GM21423 (cell line): ENCODE results near the gene RGS8.
A peak's percentile ranks its signal among the peaks of the same experiment; 100 is the strongest.

Experiments used
- ATAC-seq: cut with Tn5 transposase; IDR thresholded peaks from one replicate; pipeline ENCODE4 v1.9.1; 2021; ENCODE audit warnings: mild to moderate bottlenecking, moderate library complexity; ENCODE audit not compliant: unreplicated experiment

The RGS8 gene

DNA sequence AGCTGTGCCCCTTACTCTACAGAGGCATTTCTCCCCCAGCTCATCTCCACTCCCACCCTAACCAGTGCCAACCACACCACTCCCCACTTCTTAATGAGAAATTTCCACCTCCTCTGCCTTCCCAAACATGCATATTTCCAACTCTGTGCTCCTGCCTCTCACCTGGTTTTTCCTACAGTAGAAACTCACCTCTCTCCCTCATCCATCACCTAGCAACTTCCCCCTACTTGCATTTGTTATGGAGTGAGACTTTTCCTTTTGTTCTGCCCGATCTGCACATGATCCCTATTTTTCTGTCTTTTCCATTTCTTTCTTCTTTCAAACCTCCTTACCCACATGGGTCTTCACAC is 11.9 kb downstream of the RGS8 start:
- ATAC-seq: no peak

DNA sequence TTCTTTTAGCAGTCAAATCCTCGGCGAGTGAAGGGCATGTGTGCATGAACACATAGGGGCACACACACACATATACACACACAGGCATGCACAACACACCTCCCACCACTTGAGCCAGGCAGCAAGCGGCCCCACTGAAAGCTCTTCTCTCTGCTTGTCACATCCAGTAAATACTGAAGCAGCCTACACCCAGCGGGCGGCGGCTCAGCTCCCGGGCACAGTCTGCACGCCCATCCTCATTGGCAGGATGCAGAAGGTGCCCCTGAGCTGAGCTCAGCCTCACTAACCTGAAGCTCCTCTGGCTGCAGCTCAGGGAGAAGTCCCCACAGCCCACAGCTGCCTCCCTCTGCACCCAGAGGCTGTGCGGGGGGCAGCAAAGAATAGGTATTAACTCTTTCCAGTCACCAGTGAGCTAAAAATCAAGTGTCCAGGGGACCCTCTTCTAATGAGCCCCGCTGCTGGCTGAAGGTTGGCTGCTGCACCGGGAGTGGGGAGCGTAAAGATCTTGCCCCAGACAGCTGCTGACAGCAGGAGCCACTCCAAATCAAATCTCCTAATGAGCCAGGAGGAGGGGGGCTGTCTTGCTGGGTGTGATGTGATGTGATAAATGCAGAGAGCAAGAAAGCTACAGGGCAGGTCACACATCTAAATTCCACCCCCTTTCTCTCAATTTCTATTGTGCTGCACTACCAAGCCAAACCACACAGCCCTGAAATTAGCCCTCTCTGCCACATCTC is 12.5 kb downstream of the RGS8 start:
- ATAC-seq: no peak

DNA sequence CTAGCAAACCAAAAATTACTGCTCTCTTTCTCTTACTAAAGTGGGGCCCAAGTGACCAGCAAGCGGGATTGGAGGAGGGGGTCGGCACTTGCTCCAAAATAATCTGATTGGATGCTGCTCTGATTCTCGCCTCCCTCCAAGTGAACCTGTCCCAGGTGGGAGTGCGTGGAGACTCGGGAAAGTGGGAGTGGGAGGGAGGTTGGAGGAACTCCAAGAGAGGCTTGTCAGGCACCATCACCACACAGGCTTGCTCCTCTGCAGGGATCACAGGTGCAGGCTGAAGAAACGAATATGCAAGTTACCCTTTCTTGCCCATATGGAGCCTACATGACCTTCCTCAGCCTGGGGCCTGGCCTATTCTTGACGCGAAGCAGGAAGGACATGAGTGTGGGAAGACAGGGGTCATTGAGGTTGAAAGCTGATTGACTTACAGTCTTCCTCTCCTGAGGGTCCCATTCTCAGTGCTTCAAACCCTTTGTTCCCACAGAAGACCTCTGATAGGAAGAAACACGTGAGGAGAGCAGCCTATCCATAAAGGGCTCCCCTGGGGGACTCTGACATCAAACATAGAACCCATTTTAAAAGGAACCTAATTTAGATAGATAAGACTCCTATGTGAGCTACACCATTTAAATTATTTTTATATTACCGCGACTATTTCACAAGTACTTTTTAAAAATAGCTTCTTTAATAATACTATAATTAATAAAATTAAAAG is 14.2 kb downstream of the RGS8 start:
- no peak for ATAC-seq

DNA sequence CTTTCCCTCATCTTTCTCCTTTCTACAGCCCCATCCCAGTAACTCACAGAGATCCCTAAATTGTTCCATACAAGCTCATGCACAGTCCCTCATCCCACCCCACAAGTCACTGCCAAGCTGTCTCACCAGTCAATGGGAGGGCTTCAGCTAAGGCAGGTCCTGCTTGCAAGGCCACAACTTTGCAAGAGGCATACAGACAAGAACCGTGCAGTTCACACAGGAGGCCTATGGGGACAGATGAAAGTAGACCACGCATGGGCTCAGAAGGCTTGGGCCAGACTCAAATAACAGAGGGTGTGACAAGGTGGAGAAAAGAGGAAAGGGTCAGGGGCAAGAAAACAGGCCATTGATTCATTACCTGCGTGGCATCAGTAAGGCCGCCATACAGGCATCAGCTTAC is 15.1 kb downstream of the RGS8 start:
- no peak for ATAC-seq

DNA sequence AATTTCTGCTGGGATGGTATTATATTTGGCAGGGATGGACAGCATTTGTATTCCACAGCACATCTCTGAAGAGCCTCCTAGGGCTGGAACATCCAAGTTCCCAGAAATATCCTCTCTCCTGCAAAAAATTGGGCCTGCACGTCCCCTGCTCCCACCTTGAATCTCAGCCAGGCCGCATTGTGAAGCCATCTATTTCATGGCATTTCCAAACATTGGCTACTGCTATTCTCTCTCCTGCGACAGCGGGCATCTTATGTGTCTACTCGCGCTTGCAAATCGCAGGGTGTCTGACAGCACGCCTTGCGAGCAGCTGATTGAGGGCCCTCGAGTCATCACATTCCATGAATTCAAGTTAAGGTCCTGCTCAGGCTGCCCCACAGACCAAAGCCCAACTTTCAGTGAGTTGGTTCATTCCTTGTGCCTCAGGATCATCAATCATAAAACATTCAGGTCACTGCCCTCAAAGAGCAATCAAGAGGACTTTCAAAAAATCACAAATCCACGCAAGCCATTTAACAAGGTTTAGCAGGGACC is 15.8 kb downstream of the RGS8 start:
- no peak for ATAC-seq

DNA sequence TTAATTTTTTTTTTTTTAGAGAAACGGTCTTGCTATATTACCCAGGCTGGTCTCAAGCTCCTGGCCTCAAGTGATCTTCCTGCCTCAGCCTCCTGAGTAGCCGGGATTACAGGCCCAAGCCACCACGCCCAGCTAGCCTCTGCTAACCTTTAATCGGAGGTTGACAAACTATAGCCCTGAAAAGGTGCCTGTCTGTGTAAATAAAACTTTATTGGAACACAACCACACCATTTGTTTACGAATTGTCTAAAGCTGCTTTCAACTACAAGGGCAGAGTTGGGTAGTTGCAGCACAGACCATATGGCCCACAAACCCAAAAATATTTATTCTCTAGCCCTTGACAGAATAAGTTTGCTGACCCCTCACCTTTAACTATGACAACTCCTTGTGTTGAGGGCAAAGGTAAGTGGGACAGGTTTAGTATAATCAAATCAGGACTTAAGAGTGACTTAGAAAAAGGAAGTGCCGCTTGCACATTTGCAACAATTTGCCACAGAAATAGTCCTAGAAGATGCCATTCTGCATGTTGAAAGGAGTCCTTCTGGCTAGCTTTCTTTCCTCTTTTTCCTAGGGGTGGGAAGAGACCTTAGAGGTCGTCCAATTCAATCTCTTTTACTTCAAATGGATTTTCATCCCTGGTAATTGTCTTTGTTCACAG is 16.4 kb downstream of the RGS8 start:
- ATAC-seq: no peak

DNA sequence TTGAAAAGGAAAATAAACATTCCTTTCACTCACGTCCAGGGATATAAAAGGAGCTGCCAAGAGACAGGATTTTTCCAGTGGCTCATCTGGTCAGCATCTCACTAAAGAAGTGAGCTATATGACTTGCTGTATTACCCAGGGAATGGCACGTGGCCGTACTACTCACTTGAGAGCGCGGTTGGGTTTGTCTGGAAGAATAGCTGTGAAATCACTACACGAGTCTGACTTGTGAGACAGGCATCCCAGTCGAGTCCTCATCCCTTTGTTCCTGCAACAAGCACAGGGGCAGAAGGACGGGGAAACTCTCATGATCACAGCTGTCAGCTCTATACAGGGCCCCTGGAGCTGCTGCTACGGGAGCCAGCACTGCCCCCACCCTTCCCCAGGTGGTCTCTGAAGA is 17.7 kb downstream of the RGS8 start:
- ATAC-seq: no peak

DNA sequence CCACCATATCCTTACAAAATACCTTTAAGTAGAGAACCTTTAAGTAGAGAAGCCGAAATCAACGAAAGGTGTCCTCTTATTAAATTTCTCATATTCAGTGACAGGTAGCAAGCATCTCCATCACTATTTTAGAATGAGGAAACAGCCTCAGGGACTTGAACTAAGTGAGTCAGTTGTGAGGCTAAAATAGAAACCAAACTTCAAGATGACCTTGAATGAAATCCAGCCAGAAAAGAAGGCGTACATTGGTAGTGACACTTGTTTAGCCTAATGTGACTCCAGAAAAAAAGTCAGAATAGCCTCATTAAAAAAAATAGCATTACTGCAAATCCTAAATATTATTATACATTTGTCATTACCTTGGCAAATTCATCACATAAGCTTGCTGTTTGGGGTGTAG is 20.1 kb downstream of the RGS8 start:
- ATAC-seq: no peak

DNA sequence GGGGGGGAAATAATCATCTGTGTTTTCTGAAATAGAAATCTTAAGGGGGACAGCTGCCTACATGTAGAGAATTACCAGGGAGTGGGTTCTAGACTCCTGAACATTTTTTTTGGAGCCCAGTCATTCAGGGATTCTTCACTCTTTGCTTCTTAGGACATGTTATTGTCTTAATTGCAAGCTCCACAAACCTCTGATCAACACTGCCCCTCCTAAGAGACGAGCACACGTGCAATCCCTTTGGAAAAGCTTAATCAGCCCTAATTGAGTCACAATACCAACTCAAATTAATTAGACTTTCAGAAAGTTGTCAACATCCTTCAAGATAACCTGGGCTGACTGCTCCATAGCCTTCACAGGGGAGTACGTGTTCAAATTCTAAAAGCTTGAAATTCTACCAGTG is 21.4 kb downstream of the RGS8 start:
- ATAC-seq: no peak

DNA sequence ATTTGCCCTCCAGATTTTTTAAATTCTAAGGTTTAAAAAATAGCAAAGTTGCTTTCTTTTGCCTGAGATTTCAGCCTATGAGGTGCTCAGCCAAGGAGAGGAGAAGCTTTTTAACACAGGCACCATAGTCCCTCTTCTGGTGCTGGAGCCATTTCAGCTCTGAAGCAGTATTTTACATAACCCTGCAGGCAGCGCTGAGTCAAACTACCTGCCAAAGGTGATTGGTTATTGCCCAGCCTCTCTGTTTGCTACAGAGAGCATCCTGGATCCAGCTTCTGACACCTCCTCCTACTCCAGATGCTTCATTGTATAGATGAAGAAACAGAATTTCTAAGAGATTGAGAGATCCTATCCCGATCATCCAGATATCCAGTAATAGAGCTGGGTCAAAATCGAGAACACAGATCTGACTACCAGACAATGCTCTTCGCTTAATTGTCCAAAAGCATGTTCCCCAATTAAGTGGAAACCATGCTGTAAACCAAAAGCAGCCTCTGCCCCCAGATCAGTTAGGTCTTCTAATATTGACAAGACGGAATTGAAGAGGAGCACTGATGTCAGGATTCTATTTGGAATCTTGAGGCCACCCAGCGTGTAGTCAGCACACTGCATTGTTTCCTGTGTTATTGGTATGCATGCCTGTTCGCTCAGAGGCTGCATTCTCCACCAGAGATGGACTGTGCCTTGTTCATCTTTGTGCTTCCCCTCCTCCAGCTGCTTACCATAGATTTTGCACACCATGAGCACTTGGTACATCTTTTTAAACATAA is 22.1 kb downstream of the RGS8 start:
- ATAC-seq: no peak

DNA sequence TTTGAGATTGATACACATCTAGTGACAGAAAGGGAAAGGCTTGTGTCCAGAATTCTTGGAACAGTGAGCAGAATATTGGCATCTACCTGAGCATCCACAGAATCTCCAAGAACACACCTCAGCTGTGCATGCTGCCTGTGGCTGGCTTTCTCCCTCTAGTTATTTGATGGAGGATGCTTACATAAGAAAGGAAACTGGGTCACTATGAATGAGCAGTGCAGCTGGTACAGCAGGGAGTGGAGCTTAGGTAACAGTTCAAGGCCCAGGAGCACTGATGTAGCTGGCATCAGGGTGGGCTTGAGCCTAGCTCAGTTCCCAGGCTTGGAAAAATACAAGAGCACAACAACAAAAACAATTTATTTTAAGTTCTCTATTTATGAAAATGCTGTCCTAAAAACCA is 26.3 kb downstream of the RGS8 start:
- no peak for ATAC-seq

DNA sequence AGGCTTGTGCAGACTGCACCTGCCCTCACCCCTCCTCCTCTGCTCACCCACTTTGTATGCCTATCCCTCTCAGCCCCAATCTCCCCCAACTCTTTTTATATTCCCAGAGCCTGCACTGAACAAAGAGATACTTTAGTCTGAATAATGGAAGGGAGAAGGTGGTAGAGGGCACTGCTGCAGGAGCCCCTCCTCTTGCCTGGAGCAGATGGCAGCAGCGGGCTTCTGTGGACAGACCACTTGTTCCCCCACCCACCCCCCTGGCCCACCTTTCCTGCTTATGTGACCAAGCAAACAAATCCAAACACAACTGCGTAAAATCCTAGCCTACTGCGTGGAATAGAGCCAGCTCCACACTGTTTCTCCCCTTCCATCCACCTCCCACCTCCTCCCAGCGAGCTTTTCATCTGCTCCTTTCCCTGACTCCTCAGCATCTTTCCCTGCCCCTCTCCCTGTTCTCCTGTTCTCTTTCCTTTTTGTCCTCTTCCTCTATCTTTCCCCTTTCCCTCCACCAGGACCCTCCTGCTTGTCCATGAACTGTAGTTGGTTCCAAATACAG is 27.5 kb downstream of the RGS8 start:
- ATAC-seq: no peak

DNA sequence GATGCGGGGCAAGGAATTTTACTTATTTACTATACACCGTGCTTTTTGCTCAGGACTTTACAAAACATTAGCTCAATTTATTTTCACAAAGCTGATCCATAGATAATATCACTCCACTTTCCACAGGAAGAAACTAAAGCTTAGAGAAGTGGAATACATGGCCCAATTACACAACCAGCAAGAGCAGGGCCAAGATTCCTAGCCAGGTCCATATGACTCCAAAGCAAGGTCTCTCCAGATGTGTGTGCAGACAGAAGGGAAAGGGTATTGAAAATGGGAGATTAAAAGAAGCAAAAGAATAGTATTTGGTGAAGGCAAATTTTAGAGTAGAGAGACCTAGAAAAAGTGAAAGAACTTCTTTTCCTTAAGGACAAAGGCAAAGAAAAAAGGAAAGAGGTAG is 30.4 kb downstream of the RGS8 start:
- no peak for ATAC-seq

DNA sequence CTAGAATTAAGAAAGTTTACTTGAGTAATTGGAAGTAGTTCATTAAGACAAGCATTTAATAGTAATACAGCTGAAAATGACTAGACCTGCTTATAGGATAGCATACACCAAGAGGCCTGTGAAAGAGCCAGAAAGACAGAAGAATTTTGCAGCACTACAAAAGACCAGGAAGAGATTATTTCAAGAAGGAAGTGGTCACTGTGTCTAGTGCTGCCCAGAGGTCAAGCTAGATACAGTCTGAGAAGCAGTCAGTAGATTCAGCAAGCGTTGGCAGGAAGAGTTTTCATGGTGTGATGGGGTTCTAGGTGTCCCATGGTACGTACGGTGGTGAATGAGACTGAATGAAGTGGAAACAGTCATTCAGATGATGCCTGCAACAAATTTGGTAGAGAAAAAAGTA is 31.5 kb downstream of the RGS8 start:
- ATAC-seq: no peak

DNA sequence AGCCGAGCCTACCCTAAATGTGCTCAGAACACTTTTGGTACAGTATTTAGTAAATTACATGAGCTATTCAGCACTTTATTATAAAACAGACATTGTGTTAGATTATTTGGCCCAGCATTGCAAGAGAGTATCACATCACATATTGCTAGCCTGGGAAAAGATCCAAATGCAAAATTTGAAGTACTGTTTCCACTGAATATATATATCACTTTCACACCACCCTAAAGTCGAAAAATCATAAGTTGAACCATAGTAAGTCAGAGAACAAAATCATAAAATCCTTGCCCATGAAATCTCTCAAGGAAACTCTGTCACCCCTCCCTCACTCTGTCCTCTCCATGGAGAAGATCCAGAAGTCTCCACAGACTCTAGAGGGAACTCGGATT is 33.1 kb downstream of the RGS8 start:
- ATAC-seq: no peak

DNA sequence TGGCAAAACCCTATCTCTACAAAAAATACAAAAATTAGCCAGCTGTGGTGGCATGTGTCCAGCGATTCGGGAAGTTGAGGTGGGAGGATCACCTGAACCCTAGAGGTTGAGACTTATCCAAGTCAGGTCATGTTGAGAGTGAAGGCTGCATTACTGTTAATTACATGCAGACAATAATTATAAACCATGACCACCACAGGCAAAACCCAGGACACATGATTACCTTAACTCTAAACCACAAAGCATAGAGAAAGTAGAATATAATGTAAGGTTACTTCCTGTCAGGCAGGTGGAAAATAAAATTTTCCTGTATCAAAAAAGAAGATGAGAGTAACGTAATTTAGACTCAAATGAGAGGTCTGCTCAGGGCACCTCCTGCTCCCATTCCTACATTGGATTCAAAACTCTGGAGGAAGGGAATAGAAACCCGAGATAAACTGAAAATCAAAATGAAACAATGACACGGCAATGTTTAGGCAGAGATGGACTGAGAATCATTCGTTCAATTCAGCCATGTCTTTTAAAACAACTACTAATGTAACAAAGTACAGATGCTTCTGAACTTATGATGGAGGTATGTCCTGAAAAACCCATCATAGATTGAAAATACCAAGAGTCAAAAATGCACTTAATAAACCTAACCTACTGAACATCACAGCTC is 33.6 kb downstream of the RGS8 start:
- ATAC-seq: peak; percentile 58

DNA sequence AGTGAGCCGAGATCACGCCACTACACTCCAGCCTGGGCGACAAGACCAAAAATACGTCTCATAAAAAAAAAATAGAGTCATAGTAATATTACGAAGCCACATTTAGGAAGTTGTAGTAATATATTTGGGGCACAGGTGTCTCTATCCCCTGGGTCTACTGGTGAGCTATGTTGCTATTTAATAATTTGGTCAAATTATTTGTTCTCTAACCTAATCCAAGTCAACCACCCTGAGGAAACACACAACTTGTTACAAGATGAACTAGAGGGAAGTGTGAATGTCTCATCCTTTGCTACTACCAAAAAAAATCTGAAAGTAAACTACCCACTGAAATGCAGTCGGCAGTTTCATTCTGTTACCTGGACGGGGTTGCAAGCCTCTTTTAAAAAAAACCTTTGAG is 35.3 kb downstream of the RGS8 start:
- ATAC-seq: no peak

DNA sequence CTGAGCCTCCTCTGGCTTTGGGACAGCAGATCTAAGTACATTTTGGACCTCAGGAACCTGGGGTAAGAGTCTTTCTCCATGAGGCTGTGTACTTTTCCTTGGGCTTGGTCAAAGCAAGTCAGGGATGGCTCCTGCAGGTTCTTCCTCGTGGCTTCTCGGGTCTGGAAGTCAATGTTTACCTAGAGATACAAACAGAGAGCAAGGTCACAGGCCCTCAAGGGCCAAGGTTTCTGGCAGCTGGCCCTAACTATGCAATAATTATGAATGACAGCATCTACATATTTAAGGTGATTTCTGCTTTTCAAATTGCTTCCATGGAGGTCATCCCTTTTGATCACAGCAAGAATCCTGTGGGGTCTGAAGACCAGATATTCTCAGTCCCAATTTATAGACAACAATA is 37.6 kb downstream of the RGS8 start:
- no peak for ATAC-seq

DNA sequence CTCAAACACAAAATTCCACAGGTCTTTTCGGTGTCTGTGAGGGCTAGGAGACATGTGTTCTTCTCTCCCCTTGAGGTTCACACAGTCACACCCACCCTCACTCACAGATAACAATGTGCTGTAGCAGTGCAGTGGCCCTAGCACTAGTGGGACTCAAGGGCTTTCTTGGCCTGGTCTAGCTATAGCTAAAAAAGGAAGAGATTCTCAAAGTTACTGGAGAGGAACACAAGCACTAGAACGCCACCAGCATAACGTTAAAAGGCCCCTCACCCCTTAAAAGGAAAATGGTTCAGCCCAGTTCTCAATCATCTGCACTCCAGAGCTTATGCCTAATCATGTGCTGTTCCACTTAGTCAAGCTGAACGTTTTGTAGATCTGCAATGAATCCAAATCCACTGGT is 39.5 kb downstream of the RGS8 start:
- no peak for ATAC-seq

DNA sequence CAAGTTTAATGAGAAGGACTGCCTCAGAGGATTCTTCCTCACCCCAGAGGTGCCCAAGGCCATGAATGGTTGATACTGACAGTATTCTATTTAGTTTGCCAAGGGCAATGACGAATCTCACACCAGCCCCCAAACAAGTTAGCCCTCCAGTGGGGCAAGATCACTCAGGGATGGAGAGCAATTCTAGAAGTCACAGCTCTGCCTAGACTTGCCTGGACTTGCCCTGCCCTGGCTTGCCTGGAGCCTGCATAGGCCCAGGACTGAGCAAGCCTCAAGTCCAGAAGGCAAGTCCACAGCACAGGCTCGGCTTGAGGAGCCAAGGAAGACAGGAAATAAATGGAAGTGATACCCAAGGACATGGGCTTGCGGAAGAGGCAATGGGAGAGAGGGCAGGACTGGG is 40.7 kb downstream of the RGS8 start:
- ATAC-seq: no peak

DNA sequence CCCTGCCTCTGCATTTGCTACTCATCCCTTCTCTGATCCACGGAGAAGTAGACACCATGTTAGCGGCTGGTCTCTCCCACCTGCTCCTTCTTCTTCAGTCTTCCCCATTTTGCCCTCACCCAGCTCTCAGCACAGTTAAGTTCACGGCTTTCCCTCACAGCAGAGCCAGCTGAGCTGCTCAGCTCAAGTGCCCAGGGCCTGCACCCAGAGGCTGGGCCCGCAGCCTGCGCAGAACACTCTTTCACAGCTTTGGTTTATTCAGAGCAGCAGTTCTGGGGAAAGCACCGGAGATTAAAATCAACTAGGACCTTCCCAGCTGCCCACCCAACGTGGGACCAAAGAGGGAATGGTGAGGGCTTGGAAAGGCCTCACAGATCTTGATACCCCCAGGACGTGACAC is 41.9 kb downstream of the RGS8 start:
- ATAC-seq: no peak
